Stimulated activated CD4-positive, alpha-beta T cell treated with anti-CD3 and anti-CD28 coated beads, Interleukin-12 subunit alpha, Interleukin-12 subunit beta, amount 100 ng/mL, for 48 hours (primary cell): ENCODE results near the gene TMEM63C.

Experiments
- DNase-seq, 3 donors: peaks; one replicate each; pipeline ENCODE4 v3.0.0-alpha.2; 2020; ENCODE audit warnings: low read depth in 2 of 3, low spot score in 1 of 3

TMEM63C gene

DNA sequence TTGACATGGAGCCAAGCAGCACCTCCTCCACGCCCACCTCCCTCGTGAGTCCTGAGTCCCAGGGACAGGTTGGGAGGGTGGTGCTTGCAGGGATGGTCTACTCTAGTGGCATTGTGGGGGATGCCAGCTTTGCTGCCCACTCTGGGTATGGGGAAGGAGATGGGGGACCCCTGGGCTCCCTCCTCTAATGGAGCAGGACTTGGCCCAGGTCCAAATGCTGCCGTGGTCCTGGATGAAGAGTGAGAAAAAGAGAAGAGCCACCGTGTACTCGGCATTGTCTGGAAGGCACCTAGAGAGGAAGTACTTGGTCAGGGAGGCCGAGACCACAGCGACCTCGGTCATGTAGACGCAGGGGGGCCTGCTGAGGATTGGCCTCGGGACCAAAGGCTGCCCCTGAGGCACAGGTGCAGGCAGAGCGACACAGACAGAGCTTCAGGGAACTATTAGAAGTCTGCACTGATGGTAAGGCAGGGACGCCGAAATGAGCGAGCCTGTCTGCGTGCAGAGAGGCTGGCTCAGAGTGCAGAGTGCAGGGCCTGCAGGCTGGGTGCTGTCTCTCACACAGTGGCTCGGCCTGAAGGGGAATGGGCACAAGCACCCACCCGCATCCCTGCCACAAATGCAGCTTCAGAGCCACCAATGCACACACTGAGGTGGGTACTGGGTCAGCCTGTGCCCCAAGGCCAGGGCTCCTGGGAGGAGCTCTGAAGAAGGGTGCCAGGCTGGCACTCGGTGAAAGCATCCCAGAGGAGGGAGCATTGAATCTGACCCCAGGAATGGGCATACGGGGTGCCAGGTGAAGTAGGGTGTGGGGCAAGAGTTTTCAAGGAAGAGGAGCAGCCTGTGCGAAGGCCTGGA is 72.0 kb downstream of the TMEM63C start:
- no peak for DNase-seq

DNA sequence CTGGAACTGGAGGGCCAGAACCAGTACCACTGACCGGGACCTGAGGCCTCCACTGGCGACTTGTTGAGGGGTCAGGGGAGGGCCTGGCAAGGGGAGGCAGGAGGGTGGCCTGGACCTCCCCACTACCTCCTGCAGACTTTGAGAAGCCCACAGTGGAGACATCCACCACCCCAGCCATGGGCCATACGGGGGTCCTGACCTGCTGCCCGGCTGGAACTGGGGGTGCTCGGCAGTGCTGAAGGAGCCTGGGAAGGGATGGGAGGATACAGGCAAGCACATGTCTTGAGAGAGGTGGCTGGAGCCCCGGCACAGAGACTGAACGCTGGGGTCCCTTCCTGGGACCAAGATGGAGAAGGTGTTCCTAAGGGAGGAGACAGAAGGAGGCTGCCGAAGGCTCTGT is 75.1 kb downstream of the TMEM63C start:
- DNase-seq: no peak

GRCh38 chr14:77257700-77258099 is 76.1 kb downstream of the TMEM63C start:
- no peak for DNase-seq

- no peak for DNase-seq
Observed at GRCh38 chr14:77258566-77258965, 77.0 kb downstream of the TMEM63C start.

GRCh38 chr14:77259025-77259715 is 77.6 kb downstream of the TMEM63C start:
- DNase-seq: no peak

GRCh38 chr14:77260199-77260598 is 78.6 kb downstream of the TMEM63C start:
- DNase-seq: no peak

DNA sequence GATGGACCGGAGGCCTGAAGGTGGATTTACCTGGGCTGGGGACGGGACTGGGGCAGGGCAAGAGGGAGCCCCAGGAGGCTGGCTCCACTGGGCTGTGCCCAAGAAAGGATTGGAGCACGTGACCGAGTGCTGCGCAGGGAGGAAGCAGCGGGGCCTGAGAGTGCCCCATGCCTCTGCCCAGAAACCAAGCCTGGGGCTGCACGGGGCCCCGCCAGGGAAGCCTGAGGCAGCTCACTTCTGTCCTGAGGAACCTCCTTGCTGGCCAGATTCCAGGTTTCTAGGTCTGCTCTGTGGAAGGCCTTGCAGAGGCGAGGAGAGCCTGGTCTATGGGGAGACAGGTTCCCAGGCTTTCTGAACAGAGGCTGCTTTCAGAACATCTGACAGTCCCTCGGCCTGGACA is 79.0 kb downstream of the TMEM63C start:
- no peak for DNase-seq

DNA sequence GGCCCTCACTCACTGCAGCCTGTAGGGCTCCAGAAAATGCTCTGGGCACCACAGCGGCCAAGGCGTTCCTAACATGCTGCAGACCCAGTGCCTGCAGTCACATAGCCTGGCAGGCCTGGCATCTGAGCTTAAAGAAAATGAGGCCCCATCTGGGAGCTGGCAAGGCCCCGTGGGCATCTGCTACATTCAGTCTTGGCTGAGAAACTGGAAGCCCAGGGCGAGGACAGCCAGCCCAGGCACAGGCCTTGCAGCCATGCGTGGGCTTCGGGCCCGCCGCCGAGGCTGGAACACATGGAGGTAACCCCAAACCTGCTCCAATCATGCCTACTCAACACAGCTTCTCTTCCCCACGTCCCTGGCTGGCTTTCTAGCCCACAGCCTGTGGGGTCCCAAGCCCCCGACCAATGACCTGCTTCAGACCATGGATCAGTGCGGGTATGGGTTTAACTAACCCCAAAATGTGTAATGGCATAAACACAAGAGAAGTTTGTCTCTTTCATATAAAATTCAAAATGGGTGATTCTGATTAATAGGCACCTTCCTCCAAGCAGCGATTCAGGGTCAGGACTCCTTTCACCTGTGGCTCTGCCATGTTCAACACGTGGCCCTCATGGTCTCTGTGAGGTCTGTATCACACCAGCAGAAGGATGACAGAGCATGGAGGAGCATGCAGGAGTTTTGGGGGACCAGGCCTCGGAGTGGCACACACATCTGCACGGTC is 83.0 kb downstream of the TMEM63C start:
- DNase-seq: no peak

GRCh38 chr14:77265187-77265515 is 83.6 kb downstream of the TMEM63C start:
- no peak for DNase-seq

- DNase-seq: no peak
Observed at GRCh38 chr14:77265561-77266335, 84.2 kb downstream of the TMEM63C start.

- DNase-seq: no peak
Observed at GRCh38 chr14:77266336-77266735, 84.7 kb downstream of the TMEM63C start.

GRCh38 chr14:77267937-77268699 is 86.5 kb downstream of the TMEM63C start:
- no peak for DNase-seq

GRCh38 chr14:77268989-77269600 is 87.5 kb downstream of the TMEM63C start:
- DNase-seq: no peak

DNA sequence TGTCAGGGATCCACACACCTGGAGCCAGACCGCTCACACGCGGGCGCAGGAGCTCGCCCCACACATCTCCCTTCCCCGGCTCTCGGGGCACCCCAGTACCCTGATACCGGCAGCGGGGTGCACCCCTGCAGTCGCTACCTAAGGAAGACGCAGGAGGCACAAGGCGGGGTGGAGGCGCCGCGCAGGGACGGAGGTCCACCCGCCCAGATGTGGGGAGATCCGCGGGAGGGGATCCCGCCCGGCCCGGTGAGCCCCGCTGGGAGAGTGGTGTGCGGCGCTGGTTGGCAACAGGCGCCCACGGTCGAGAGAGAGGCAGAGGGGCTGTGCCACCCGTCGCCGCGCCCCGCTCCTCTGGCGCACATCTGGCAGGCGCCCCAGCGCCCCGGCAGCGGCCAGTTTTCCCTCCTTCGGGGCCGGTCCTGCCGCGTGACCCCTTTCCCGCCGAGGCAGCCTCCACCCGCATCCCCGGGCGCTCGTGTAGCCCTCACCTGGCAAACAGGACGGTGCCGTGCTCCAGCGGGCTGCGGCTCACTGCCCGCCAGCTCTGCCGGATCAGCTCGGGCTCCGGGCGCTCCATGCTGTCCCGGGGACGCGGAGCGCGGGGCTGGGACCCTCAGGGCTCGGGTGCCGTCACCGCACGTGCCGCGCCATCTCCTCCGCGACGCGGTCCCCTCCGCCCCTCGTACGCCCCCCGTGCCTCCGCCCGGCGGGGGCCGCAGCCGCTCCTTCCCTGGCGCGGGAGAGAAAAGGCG is 88.9 kb downstream of the TMEM63C start:
- DNase-seq: no peak

GRCh38 chr14:77271113-77271710 is 89.6 kb downstream of the TMEM63C start, which contains the start of gene NGB:
TSS of gene NGB (minus strand) at chr14:77271206. CDS start at chr14:77270937, 269 bp downstream.
- DNase-seq: no peak

- no peak for DNase-seq
Observed at GRCh38 chr14:77272261-77272660, 90.7 kb downstream of the TMEM63C start.

DNA sequence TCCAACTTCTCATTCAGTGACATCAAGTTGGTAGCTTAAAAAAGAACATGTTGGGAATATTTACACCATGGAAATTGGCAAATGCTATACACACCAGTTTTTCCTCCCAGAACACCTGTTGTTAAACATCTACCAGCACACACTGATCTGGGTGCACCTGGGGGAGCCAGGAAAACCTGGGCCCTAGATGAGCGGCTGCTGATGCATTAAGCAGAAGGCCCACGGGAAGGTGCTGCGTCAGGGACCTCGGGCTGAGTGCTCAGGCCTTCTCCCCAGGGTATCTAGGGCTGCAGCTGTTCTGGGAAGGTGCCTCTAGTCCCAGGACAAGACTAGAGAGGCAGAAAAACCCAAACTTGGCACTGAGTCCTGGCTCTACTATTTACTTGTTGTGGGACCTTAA is 92.2 kb downstream of the TMEM63C start:
- DNase-seq: no peak

GRCh38 chr14:77275041-77275580 is 93.5 kb downstream of the TMEM63C start:
- DNase-seq: no peak

- DNase-seq: no peak
Observed at GRCh38 chr14:77275601-77276017, 94.0 kb downstream of the TMEM63C start.
